GM06990 (cell line): ENCODE data around the gene ERAL1.
A peak's percentile ranks its signal among the peaks of the same experiment; 100 is the strongest.

Experiments
- DNase-seq: peaks from one replicate; pipeline ENCODE4 v3.0.0-alpha.2; 2011; ENCODE audit not compliant: insufficient read length; ENCODE audit errors: extremely low read depth
- H3K27me3 ChIP-seq: replicated peaks from 2 replicates; pipeline ENCODE4 v1.6.0; 2011; ENCODE audit warnings: low read length; ENCODE audit not compliant: control insufficient read depth, insufficient read depth
- H3K36me3 ChIP-seq: 2 replicates; pipeline ENCODE4 v1.5.1; 2011; ENCODE audit warnings: low read length; ENCODE audit not compliant: control insufficient read depth, insufficient read depth
- H3K4me3 ChIP-seq: replicated peaks from 2 replicates; pipeline ENCODE4 v1.5.1; 2011; ENCODE audit warnings: low read depth, mild to moderate bottlenecking, control low read depth, low read length
- CTCF ChIP-seq: IDR thresholded peaks from 2 replicates; pipeline ENCODE4 v1.5.1; 2011; ENCODE audit warnings: low read length, control low read depth, mild to moderate bottlenecking, inconsistent platforms; ENCODE audit not compliant: insufficient read depth, poor library complexity, severe bottlenecking

ERAL1 gene

GRCh38 chr17:28882154-28882895, 27.5 kb downstream of the ERAL1 start:
- Histone ChIP-seq H3K36me3 (peaks cover 32% of the 10 kb centered on the region), H3K4me3 (no peak overlapping the region), H3K27me3 (no peaks in the 10 kb centered on the region)
- no peak for DNase-seq
- TF ChIP-seq CTCF, result no peak

- TF ChIP-seq CTCF, result no peak
- Histone ChIP-seq H3K4me3 (no peak overlapping the region), H3K36me3 (peaks cover 32% of the 10 kb centered on the region), H3K27me3 (no peaks in the 10 kb centered on the region)
- no peak for DNase-seq
These were observed 29.3 kb downstream of the ERAL1 start for GRCh38 chr17:28883967-28884702.

GRCh38 chr17:28885363-28885762, 30.5 kb downstream of the ERAL1 start:
- H3K36me3 ChIP-seq, result peaks cover 23% of the 10 kb centered on the region
- no peak overlapping the region for H3K4me3 ChIP-seq
- no peaks in the 10 kb centered on the region for H3K27me3 ChIP-seq
- no peak for TF ChIP-seq CTCF
- no peak for DNase-seq

- no peak for DNase-seq
- no peak overlapping the region for H3K4me3 ChIP-seq
- TF ChIP-seq CTCF, result no peak
- peaks cover 19% of the 10 kb centered on the region for H3K36me3 ChIP-seq
- H3K27me3 ChIP-seq, result no peaks in the 10 kb centered on the region
These were observed 31.1 kb downstream of the ERAL1 start for GRCh38 chr17:28885951-28886350.

- Histone ChIP-seq H3K27me3 (no peaks in the 10 kb centered on the region), H3K4me3 (0 out of 2 replicates have a peak overlapping the region, but pooled peaks have one; percentile 3), H3K36me3 (peaks cover 6% of the 10 kb centered on the region)
- TF ChIP-seq CTCF, result no peak
- DNase-seq, result peak; percentile 65
These were observed 33.2 kb downstream of the ERAL1 start for GRCh38 chr17:28887871-28888471.
